RWPE1 (cell line): Measurements from ENCODE around the gene EIPR1.

Experiments
- CTCF ChIA-PET: fragments of 350-600 bp; sonication (Branson Sonifier 250); formaldehyde crosslinking; extraction: SDS; loops from one replicate; lab custom pipeline; 2021; lab: Yijun Ruan, JAX
- POLR2A ChIA-PET: fragments of 400-600 bp; formaldehyde crosslinking; extraction: SDS; loops from one replicate; lab custom pipeline; 2020; ENCODE audit warnings: antibody characterized with exemption; ENCODE audit not compliant: low non-redundant PET; lab: Yijun Ruan, JAX
- DNase-seq: peaks from one replicate; pipeline ENCODE4 v3.0.0; 2012; ENCODE audit warnings: low spot score
- H3K27ac ChIP-seq: fragments of 450-650 bp; 2 replicates; pipeline ENCODE4 v1.5.1; 2017
- CTCF ChIP-seq: fragments of 450-650 bp; conservative IDR thresholded peaks from 2 replicates; pipeline ENCODE4 v1.5.1; 2017; ENCODE audit warnings: low read depth, mild to moderate bottlenecking

The EIPR1 gene

DNA sequence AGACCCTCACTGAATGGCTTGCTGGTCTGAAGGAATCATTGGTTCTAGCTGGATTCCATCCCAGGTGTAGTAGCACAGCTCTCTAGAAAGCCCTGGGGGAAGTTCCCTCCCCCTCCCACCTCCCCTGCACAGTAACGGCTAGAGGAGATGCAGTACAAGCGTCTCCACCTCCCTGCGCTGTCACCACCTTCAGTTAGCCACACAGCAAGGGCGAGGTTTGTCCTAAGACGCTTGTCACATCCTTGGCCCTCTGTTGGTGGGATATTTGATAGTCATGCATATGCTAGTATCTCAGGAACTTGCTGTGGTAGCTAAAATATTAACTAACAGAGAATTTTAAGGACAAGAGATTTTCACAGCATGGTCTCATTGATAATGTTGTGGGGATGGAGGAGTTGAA is 21.2 kb upstream of the EIPR1 start:
- no peak for TF ChIP-seq CTCF
- ChIA-PET CTCF (no interaction called here), POLR2A (no interaction called here)
- no peak overlapping the region for H3K27ac ChIP-seq
- DNase-seq: no peak

GRCh38 chr2:3396920-3397559 is 19.4 kb upstream of the EIPR1 start:
- H3K27ac ChIP-seq: no peak overlapping the region
- TF ChIP-seq CTCF: no peak
- POLR2A ChIA-PET: no interaction called here
- DNase-seq: no peak
- CTCF ChIA-PET: interaction anchor here (0.5 to 1.2 kb wide), 4 partner anchors 17 to 1516 kb away, joined by 3 to 5 read pairs (median 4); no protein-coding TSS in a partner anchor

DNA sequence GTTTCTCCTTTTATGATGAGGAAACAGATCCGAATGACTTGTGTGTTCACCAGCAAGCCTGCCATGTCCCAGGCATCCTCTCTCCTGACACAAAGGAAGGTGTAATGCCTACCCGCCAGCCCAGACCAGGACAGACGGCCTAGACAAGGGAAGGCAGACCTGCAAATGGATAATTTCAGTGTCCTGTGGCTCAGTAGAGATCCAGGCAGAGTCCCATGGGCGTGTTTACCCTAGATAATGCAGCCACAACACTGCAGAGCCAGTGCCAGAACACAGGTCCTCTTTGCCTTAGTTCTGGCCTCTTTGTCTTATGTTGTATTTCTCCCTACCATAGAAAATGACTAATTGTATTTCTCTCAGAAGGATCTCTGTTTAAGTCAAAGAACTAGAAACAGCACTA is 14.6 kb upstream of the EIPR1 start:
- POLR2A ChIA-PET: no interaction called here
- CTCF ChIA-PET: no interaction called here

DNA sequence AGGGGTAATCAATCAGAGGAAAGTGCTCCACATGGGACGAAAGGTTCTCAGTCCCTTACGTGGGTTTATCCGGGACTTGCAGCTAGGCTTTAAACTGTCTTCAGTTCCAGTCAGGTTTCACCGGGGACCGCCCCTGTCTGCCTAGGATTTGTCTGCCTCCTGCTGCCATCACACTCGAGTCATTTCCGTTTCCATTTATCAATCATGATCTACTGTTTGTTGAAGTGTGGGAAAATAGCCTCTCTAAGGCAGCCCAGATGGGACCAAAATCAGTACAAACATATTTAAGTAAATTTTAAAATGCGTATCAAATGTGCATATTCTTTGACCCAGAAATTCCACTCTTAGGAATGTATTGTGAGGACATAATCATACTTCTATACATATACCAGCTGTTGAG is 12.4 kb upstream of the EIPR1 start:
- no peak overlapping the region for H3K27ac ChIP-seq
- no peak for DNase-seq
- POLR2A ChIA-PET: no interaction called here
- no peak for TF ChIP-seq CTCF
- CTCF ChIA-PET: no interaction called here

More for the DNA sequence above, 14.6 kb upstream of the EIPR1 start:
- no peak overlapping the region for H3K27ac ChIP-seq
- TF ChIP-seq CTCF: no peak
- no peak for DNase-seq

GRCh38 chr2:3389193-3389592 is 11.6 kb upstream of the EIPR1 start:
- no peak for DNase-seq
- TF ChIP-seq CTCF: no peak
- ChIA-PET POLR2A (no interaction called here), CTCF (interaction anchor here (0.6 kb wide), 1 partner anchor 29 kb away, joined by 3 read pairs; no protein-coding TSS in a partner anchor)
- no peak overlapping the region for H3K27ac ChIP-seq

DNA sequence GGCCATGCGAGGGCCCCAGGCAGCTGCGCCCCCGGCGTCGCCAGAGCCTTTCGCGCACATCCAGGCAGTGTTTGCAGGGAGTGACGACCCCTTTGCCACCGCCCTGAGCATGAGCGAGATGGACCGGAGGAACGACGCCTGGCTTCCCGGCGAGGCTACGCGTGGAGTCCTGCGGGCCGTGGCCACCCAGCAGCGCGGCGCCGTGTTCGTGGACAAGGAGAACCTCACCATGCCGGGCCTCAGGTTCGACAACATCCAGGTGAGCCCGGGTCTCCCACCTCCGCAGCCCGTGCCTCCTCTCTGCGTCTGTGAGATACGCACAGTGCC is 10.8 kb upstream of the EIPR1 start:
- DNase-seq: no peak
- CTCF ChIA-PET: no interaction called here
- no peak for TF ChIP-seq CTCF
- no peak overlapping the region for H3K27ac ChIP-seq
- POLR2A ChIA-PET: no interaction called here
